Measurements from ENCODE around the gene SNTB2.

The SNTB2 gene

GRCh38 chr16:69236319-69236718, 49.4 kb downstream of the SNTB2 start:
- Histone ChIP-seq H3K23ac (ENCODE audit: low read depth, low read length, poor library complexity) (no peak overlapping the region), H3K27ac (replicated peaks; ENCODE audit: low read length) (no peak overlapping the region), H3K4ac (ENCODE audit: low read length) (no peak overlapping the region), H3K79me1 (ENCODE audit: low read depth, low read length) (peaks cover 5% of the 10 kb centered on the region), H3K9ac (ENCODE audit: low read depth, low read length, poor library complexity) (no peak overlapping the region), H3K9me3 (replicated peaks in 1 of 2; ENCODE audit: control insufficient read depth in 2 of 2, insufficient read depth in 1 of 2, low read depth in 1 of 2, low read length in 2 of 2) (no peaks in the 10 kb centered on the region), H3K4me3 (ENCODE audit: low read length in 2 of 2) (no peak overlapping the region), H3K14ac (ENCODE audit: low read length) (no peak overlapping the region), H3K18ac (ENCODE audit: low read length) (no peak overlapping the region), H3K36me3 (replicated peaks in 1 of 2; ENCODE audit: control insufficient read depth in 2 of 2, insufficient read depth in 2 of 2, low read length in 2 of 2) (peaks cover 0 to 12% of the 10 kb centered on the region in 2 donors), H2BK5ac (ENCODE audit: low read length) (no peak overlapping the region), H2AFZ (ENCODE audit: low read length) (no peak overlapping the region), H2BK120ac (ENCODE audit: low read depth, low read length) (no peak overlapping the region), H3K4me1 (ENCODE audit: control insufficient read depth in 2 of 2, insufficient read depth in 1 of 2, low read depth in 1 of 2, low read length in 2 of 2) (no peaks in the 10 kb centered on the region), H2BK15ac (ENCODE audit: low read length) (no peak overlapping the region), H2BK12ac (ENCODE audit: low read length) (no peak overlapping the region), H3K4me2 (ENCODE audit: insufficient read depth, low read length, poor library complexity, severe bottlenecking) (no peak overlapping the region), H4K8ac (ENCODE audit: low read depth, low read length) (no peak overlapping the region), H4K91ac (ENCODE audit: low read depth, low read length, poor library complexity) (no peak overlapping the region), H2AK5ac (ENCODE audit: low read depth, low read length) (no peak overlapping the region), H3K27me3 (ENCODE audit: control insufficient read depth in 3 of 3, insufficient read depth in 3 of 3, low read depth in 1 of 3, low read length in 3 of 3) (no peaks in the 10 kb centered on the region)
- DNase-seq (ENCODE audit: low spot score) = no peak

DNA sequence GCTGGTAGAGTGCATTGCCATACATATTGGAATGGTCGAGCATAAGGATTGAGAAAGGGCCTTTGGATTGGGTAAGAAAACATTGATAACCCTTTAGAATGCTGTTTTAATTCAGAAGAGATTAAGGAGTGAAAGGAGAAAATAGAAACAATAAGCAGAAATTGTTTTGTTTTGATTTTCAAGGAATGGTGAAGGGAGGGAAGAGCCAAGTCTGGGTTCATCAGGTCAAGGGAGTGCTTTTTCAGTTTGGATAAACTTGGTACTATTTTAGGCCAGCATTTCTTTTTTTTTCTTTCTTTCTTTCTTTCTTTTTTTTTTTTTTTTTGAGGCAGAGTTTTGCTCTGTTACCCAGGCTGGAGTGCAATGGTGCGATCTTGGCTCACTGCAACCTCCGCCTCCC, 50.3 kb downstream of the SNTB2 start:
- no peak overlapping the region for H2BK12ac ChIP-seq (ENCODE audit: low read length)
- H2AFZ ChIP-seq (ENCODE audit: low read length) = no peak overlapping the region
- no peak overlapping the region for H3K23ac ChIP-seq (ENCODE audit: low read depth, low read length, poor library complexity)
- H3K27me3 ChIP-seq (ENCODE audit: control insufficient read depth in 3 of 3, insufficient read depth in 3 of 3, low read depth in 1 of 3, low read length in 3 of 3) = no peaks in the 10 kb centered on the region
- H3K14ac ChIP-seq (ENCODE audit: low read length) = no peak overlapping the region
- H3K4me2 ChIP-seq (ENCODE audit: insufficient read depth, low read length, poor library complexity, severe bottlenecking) = no peak overlapping the region
- H3K4me3 ChIP-seq (ENCODE audit: low read length in 2 of 2) = no peak overlapping the region
- no peak overlapping the region for H3K18ac ChIP-seq (ENCODE audit: low read length)
- no peak overlapping the region for H2BK5ac ChIP-seq (ENCODE audit: low read length)
- no peaks in the 10 kb centered on the region for H3K9me3 ChIP-seq (replicated peaks in 1 of 2; ENCODE audit: control insufficient read depth in 2 of 2, insufficient read depth in 1 of 2, low read depth in 1 of 2, low read length in 2 of 2)
- no peak for DNase-seq (ENCODE audit: low spot score)
- H3K9ac ChIP-seq (ENCODE audit: low read depth, low read length, poor library complexity) = no peak overlapping the region
- no peak overlapping the region for H3K27ac ChIP-seq (replicated peaks; ENCODE audit: low read length)
- H4K91ac ChIP-seq (ENCODE audit: low read depth, low read length, poor library complexity) = no peak overlapping the region
- H3K36me3 ChIP-seq (replicated peaks in 1 of 2; ENCODE audit: control insufficient read depth in 2 of 2, insufficient read depth in 2 of 2, low read length in 2 of 2) = peaks cover 0 to 12% of the 10 kb centered on the region in 2 donors
- H3K4ac ChIP-seq (ENCODE audit: low read length) = no peak overlapping the region
- H3K79me1 ChIP-seq (ENCODE audit: low read depth, low read length) = peaks cover 5% of the 10 kb centered on the region
- no peak overlapping the region for H4K8ac ChIP-seq (ENCODE audit: low read depth, low read length)
- no peaks in the 10 kb centered on the region for H3K4me1 ChIP-seq (ENCODE audit: control insufficient read depth in 2 of 2, insufficient read depth in 1 of 2, low read depth in 1 of 2, low read length in 2 of 2)
- no peak overlapping the region for H2BK15ac ChIP-seq (ENCODE audit: low read length)
- WGBS, 2 donors (ENCODE audit: extremely low coverage in 2 of 2, insufficient read length in 2 of 2, insufficient replicate concordance in 1 of 2) = no CpG with 5 or more reads among the region's 3 CpGs
- H2AK5ac ChIP-seq (ENCODE audit: low read depth, low read length) = no peak overlapping the region
- H2BK120ac ChIP-seq (ENCODE audit: low read depth, low read length) = no peak overlapping the region

DNA sequence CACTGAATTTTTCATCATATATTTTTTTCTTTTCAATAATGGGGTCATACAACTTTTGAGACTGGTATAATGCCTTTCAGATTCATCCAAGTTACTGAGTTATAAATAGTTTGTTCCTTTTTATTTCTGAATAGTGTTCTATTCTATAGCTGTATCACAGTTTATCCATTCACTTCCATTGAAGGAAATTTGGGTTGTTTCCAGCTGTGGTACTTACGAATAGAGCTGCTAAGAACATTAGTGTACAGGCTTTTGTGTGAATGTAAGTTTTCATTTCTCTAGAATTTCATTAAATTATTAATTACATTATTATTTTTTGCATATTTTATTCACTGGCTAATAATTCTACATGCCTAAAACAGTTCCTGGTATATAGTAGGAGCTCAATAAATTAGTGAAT, 52.9 kb downstream of the SNTB2 start:
- H4K8ac ChIP-seq (ENCODE audit: low read depth, low read length) = no peak overlapping the region
- no peak overlapping the region for H3K14ac ChIP-seq (ENCODE audit: low read length)
- H2BK5ac ChIP-seq (ENCODE audit: low read length) = no peak overlapping the region
- H3K4ac ChIP-seq (ENCODE audit: low read length) = no peak overlapping the region
- peaks cover 0 to 6% of the 10 kb centered on the region in 2 donors for H3K4me1 ChIP-seq (ENCODE audit: control insufficient read depth in 2 of 2, insufficient read depth in 1 of 2, low read depth in 1 of 2, low read length in 2 of 2)
- no peak overlapping the region for H3K23ac ChIP-seq (ENCODE audit: low read depth, low read length, poor library complexity)
- no peak overlapping the region for H4K91ac ChIP-seq (ENCODE audit: low read depth, low read length, poor library complexity)
- no peak overlapping the region for H2BK12ac ChIP-seq (ENCODE audit: low read length)
- no peak overlapping the region for H2BK15ac ChIP-seq (ENCODE audit: low read length)
- no CpG with 5 or more reads among the region's 1 CpG for WGBS, 2 donors (ENCODE audit: extremely low coverage in 2 of 2, insufficient read length in 2 of 2, insufficient replicate concordance in 1 of 2)
- no peak overlapping the region for H3K4me2 ChIP-seq (ENCODE audit: insufficient read depth, low read length, poor library complexity, severe bottlenecking)
- peaks cover 0 to 12% of the 10 kb centered on the region in 2 donors for H3K36me3 ChIP-seq (replicated peaks in 1 of 2; ENCODE audit: control insufficient read depth in 2 of 2, insufficient read depth in 2 of 2, low read length in 2 of 2)
- H2AFZ ChIP-seq (ENCODE audit: low read length) = no peak overlapping the region
- no peaks in the 10 kb centered on the region for H3K27me3 ChIP-seq (ENCODE audit: control insufficient read depth in 3 of 3, insufficient read depth in 3 of 3, low read depth in 1 of 3, low read length in 3 of 3)
- no peak overlapping the region for H3K4me3 ChIP-seq (ENCODE audit: low read length in 2 of 2)
- H3K27ac ChIP-seq (replicated peaks; ENCODE audit: low read length) = no peak overlapping the region
- no peak for DNase-seq (ENCODE audit: low spot score)
- no peaks in the 10 kb centered on the region for H3K79me1 ChIP-seq (ENCODE audit: low read depth, low read length)
- H3K9me3 ChIP-seq (replicated peaks in 1 of 2; ENCODE audit: control insufficient read depth in 2 of 2, insufficient read depth in 1 of 2, low read depth in 1 of 2, low read length in 2 of 2) = no peaks in the 10 kb centered on the region
- H3K9ac ChIP-seq (ENCODE audit: low read depth, low read length, poor library complexity) = no peak overlapping the region
- H2BK120ac ChIP-seq (ENCODE audit: low read depth, low read length) = no peak overlapping the region
- no peak overlapping the region for H3K18ac ChIP-seq (ENCODE audit: low read length)
- H2AK5ac ChIP-seq (ENCODE audit: low read depth, low read length) = no peak overlapping the region

DNA sequence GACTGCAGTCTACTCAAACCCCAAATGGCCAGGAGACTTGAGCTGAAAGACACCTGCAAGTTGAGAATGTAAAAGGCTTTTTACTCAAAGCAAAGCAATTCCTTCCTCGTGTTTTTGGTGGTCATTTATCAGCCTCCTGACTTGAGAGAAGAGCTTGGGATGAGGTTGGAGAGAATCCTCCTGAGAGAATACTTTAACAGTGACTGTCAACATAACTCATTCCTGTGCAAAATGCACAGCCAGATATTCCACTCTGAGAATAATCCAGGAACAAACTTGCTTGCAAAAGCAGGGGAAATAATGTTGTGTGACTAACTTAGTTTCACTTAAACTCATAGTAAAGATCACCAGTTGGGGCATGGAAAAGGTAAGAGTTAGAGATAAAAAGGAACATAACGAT, 53.4 kb downstream of the SNTB2 start:
- no peak overlapping the region for H3K4me3 ChIP-seq (ENCODE audit: low read length in 2 of 2)
- WGBS, 2 donors (ENCODE audit: extremely low coverage in 2 of 2, insufficient read length in 2 of 2, insufficient replicate concordance in 1 of 2) = 100% methylated on average over 1 of the region's 2 CpGs; no CpG with 5 or more reads in 1 of the 2 donors
- DNase-seq (ENCODE audit: low spot score) = no peak

More for the DNA sequence above, 53.4 kb downstream of the SNTB2 start:
- H2BK12ac ChIP-seq (ENCODE audit: low read length) = no peak overlapping the region
- H4K91ac ChIP-seq (ENCODE audit: low read depth, low read length, poor library complexity) = no peak overlapping the region
- no peak overlapping the region for H2BK5ac ChIP-seq (ENCODE audit: low read length)
- H3K27ac ChIP-seq (replicated peaks; ENCODE audit: low read length) = no peak overlapping the region
- H3K79me1 ChIP-seq (ENCODE audit: low read depth, low read length) = no peaks in the 10 kb centered on the region
- H3K4me1 ChIP-seq (ENCODE audit: control insufficient read depth in 2 of 2, insufficient read depth in 1 of 2, low read depth in 1 of 2, low read length in 2 of 2) = peaks cover 0 to 6% of the 10 kb centered on the region in 2 donors
- H3K36me3 ChIP-seq (replicated peaks in 1 of 2; ENCODE audit: control insufficient read depth in 2 of 2, insufficient read depth in 2 of 2, low read length in 2 of 2) = peaks cover 0 to 12% of the 10 kb centered on the region in 2 donors
- H3K9ac ChIP-seq (ENCODE audit: low read depth, low read length, poor library complexity) = no peak overlapping the region
- no peak overlapping the region for H2AFZ ChIP-seq (ENCODE audit: low read length)
- no peak overlapping the region for H3K18ac ChIP-seq (ENCODE audit: low read length)
- H2BK15ac ChIP-seq (ENCODE audit: low read length) = no peak overlapping the region
- H3K27me3 ChIP-seq (ENCODE audit: control insufficient read depth in 3 of 3, insufficient read depth in 3 of 3, low read depth in 1 of 3, low read length in 3 of 3) = no peaks in the 10 kb centered on the region
- no peak overlapping the region for H3K23ac ChIP-seq (ENCODE audit: low read depth, low read length, poor library complexity)
- H2BK120ac ChIP-seq (ENCODE audit: low read depth, low read length) = no peak overlapping the region
- H3K14ac ChIP-seq (ENCODE audit: low read length) = no peak overlapping the region
- H3K9me3 ChIP-seq (replicated peaks in 1 of 2; ENCODE audit: control insufficient read depth in 2 of 2, insufficient read depth in 1 of 2, low read depth in 1 of 2, low read length in 2 of 2) = no peaks in the 10 kb centered on the region
- no peak overlapping the region for H2AK5ac ChIP-seq (ENCODE audit: low read depth, low read length)
- no peak overlapping the region for H3K4me2 ChIP-seq (ENCODE audit: insufficient read depth, low read length, poor library complexity, severe bottlenecking)
- H4K8ac ChIP-seq (ENCODE audit: low read depth, low read length) = no peak overlapping the region
- H3K4ac ChIP-seq (ENCODE audit: low read length) = no peak overlapping the region

Data from neuronal stem cell (in vitro differentiated cells).